PFSK-1 (cell line): ENCODE data around the gene CCDC138.

Source experiments
- FOXP2 ChIP-seq: optimal IDR thresholded peaks from 2 replicates; pipeline ENCODE3; 2011; ENCODE audit warnings: borderline replicate concordance, control low read depth, inconsistent platforms; ENCODE audit not compliant: insufficient read depth; ENCODE audit errors: extremely low read length, extremely low read depth
- POLR2AphosphoS5 ChIP-seq: IDR thresholded peaks from 2 replicates; pipeline ENCODE4 v1.6.1; 2012; ENCODE audit warnings: low read depth, mild to moderate bottlenecking, control low read depth, low read length, moderate library complexity
- SIN3A ChIP-seq: IDR thresholded peaks from 2 replicates; pipeline ENCODE4 v1.6.1; 2012; ENCODE audit warnings: mild to moderate bottlenecking, low read length, moderate library complexity, borderline replicate concordance; ENCODE audit not compliant: insufficient read depth
- TAF1 ChIP-seq: IDR thresholded peaks from 2 replicates; pipeline ENCODE4 v1.6.1; 2012; ENCODE audit warnings: low read length, control low read depth, borderline replicate concordance; ENCODE audit not compliant: insufficient read depth
- TF ChIP-seq, protein P1 (sequence below), 2 experiments: IDR thresholded peaks; 2 replicates each; pipeline versions ENCODE4 v1.6.1 to v1.8.0; 2011 to 2012; ENCODE audit warnings: low read depth in 2 of 2, low read length in 2 of 2, control low read depth in 1 of 2, inconsistent platforms in 1 of 2, mild to moderate bottlenecking in 1 of 2, moderate library complexity in 1 of 2; ENCODE audit not compliant: insufficient read depth in 1 of 2

The CCDC138 gene

DNA sequence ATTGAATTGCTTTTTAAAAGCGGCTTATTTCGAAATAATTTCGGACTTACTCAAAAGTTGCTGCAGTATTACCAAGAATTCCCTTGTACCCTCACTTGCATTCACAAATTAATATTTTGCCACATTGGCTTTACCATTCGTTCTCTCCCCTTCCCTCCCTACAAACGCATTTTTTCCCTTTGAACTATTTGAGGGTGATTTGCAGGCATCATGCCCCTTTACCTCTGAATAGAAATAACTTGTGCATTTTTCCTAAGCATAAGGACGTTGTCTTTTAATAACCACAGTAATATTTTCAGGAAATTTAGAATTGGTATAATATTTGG lies 608 bp downstream of the CCDC138 start:
- no peak; the same call in 1 of the 2 replicates for TF ChIP-seq POLR2AphosphoS5

GRCh38 chr2:108803045-108803736 lies 16.6 kb downstream of the CCDC138 start:
- TF ChIP-seq SIN3A (no peak), POLR2AphosphoS5 (no peak), TAF1 (no peak), FOXP2 (no peak)
- TF ChIP-seq, protein P1, sequence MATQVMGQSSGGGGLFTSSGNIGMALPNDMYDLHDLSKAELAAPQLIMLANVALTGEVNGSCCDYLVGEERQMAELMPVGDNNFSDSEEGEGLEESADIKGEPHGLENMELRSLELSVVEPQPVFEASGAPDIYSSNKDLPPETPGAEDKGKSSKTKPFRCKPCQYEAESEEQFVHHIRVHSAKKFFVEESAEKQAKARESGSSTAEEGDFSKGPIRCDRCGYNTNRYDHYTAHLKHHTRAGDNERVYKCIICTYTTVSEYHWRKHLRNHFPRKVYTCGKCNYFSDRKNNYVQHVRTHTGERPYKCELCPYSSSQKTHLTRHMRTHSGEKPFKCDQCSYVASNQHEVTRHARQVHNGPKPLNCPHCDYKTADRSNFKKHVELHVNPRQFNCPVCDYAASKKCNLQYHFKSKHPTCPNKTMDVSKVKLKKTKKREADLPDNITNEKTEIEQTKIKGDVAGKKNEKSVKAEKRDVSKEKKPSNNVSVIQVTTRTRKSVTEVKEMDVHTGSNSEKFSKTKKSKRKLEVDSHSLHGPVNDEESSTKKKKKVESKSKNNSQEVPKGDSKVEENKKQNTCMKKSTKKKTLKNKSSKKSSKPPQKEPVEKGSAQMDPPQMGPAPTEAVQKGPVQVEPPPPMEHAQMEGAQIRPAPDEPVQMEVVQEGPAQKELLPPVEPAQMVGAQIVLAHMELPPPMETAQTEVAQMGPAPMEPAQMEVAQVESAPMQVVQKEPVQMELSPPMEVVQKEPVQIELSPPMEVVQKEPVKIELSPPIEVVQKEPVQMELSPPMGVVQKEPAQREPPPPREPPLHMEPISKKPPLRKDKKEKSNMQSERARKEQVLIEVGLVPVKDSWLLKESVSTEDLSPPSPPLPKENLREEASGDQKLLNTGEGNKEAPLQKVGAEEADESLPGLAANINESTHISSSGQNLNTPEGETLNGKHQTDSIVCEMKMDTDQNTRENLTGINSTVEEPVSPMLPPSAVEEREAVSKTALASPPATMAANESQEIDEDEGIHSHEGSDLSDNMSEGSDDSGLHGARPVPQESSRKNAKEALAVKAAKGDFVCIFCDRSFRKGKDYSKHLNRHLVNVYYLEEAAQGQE (IDR thresholded peaks at IDR 0.05; ENCODE audit: insufficient read depth in 1 of 2, low read depth in 2 of 2, low read length in 2 of 2) = no peak

DNA sequence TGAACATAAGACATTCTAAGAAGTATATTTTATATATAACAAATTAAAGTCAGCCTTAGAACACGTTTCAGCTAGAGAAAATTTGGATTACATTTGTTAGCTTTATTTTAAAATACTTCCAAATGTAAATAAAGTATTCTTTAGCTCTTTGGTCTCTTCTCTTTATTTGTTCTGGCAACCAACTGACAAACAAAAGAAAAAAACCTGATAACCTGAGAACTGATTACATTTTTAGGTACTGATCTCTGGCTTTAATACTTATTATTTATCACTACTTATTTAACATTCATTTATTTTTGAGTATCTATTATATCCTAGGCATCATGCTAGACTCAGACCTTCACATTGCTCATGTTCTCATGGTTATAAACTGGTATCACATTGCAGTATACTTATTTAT lies 18.5 kb downstream of the CCDC138 start:
- no peak for TF ChIP-seq POLR2AphosphoS5
- TF ChIP-seq, protein P1 (IDR thresholded peaks at IDR 0.05; ENCODE audit: insufficient read depth in 1 of 2, low read depth in 2 of 2, low read length in 2 of 2) = no peak
- TF ChIP-seq TAF1 = no peak
- no peak for TF ChIP-seq FOXP2
- no peak for TF ChIP-seq SIN3A

DNA sequence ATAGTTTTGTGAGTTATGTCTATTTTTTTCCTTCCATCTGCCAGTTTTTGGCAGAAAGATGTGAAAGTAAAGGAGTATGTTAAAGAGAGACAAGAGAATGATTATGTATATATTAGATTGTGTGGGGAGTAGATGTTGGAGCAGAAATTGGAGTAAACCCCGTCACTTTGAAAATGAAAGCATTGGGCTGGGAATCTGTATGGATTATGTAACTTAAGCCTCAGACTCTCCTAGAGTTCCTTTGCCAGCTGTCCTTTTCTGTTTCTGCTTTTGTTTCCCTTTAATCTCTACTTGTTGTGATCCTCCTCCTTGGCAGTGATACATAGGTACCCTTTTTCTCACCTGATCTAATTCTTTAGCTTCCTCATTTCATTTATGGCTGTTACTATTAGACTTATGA lies 19.2 kb downstream of the CCDC138 start:
- TF ChIP-seq, protein P1 (IDR thresholded peaks at IDR 0.05; ENCODE audit: insufficient read depth in 1 of 2, low read depth in 2 of 2, low read length in 2 of 2) = no peak
- TF ChIP-seq FOXP2 = no peak
- no peak for TF ChIP-seq POLR2AphosphoS5
- TF ChIP-seq TAF1 = no peak
- TF ChIP-seq SIN3A = no peak

DNA sequence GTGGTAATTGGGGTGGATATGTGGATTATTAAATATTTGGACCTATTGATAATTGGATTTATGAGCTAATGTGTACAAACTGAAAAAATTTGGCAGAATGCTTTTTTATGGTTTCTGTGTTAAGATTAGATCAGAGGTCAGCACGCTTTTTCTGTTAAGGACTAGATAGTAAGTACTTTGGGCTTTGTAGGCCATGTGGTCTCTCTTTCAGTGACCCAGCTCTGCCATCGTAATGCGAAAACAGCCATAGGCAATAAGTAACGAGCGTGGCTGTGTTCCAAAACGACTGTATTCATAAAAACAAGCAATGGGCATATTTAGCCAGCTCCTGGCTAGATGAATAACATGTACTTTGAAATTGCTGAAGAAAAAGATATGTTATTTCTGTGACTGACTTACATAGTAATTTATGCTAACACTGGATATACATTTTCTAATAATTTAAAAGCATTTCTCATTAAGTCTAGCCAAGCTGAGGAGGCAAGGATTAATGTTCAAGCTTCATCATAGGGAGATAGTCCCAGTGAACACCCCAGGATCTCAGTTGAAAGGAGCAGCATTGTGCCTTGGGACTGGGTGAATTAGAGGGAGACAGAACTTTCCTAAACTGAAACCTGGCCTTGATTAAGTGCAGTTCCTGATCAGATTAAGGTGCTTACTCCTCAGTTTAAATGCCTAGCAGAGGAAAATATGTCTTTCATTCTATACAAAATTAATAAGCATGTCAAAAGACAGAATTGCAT lies 20.0 kb downstream of the CCDC138 start:
- TF ChIP-seq POLR2AphosphoS5 (no peak), FOXP2 (no peak), TAF1 (no peak), SIN3A (no peak)
- TF ChIP-seq, protein P1 (IDR thresholded peaks at IDR 0.05; ENCODE audit: insufficient read depth in 1 of 2, low read depth in 2 of 2, low read length in 2 of 2) = no peak
